GM21381 (cell line): Measurements from ENCODE around the gene ZNF516.
"Not testable (repeated sequence)": the region's sequence is repeated elsewhere in the genome, so short reads cannot be mapped to it uniquely, and the experiment has no call there.

Source experiments
- ATAC-seq: cut with Tn5 transposase; IDR thresholded peaks from one replicate; pipeline ENCODE4 v1.9.1; 2021; ENCODE audit warnings: mild to moderate bottlenecking, moderate library complexity; ENCODE audit not compliant: unreplicated experiment

Gene ZNF516

DNA sequence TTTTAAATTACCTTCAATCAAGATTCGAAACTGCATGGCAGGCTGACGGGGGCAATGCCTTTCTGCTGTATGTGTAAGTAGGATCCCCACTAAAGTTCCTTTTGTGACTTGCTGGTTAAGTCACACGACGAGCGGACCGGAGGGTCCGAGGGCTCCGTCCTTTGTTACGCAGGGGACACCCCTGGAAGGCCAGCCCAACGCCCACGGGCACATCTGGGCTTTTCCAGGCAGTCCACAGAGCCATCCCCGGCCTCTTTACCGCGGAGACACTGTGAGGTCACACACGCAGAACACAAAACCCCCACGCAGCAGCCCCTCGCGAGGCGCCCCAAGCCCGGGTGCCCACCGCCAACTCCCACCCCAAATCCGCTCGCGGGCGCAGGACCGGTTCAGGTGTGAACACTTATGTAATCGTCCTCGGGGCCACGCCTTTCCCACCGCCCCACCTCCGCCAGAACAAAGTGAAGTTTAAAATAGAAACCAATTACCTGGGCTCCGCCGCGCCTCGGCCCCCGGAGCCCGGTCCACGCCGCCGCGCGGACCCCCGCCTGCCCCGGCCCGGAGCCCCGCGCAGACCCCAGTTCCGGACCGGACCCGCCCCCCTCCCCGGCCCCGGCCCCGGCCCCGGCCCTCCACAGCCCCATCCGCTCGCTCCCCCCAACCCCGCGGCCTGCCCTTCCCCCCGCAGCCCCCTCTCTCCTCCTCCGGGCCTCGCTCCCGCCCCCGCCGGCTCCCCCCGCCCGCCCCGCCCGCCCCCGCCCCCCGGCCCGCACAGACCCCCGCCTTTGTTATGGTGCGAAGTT is 4.2 kb downstream of the ZNF516 start:
- ATAC-seq: no peak

DNA sequence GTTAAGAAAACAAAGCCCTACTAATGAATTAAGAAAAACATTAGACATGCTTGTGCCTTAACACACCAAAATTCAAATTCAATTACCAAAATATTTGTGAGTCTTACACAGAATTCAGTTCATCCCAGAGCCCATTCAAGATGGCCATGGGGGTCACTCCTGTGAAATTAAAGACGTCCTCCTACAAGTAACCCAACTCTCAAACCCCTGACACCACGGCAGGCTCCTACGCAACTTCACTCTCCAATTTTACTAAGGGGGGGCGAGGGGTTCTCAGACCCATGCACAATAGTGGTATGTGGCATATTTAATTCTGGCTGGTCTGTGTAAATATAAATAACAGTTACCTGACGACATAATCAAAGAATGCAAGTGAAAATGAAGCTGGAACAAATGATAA is 5.0 kb downstream of the ZNF516 start:
- ATAC-seq: no peak

DNA sequence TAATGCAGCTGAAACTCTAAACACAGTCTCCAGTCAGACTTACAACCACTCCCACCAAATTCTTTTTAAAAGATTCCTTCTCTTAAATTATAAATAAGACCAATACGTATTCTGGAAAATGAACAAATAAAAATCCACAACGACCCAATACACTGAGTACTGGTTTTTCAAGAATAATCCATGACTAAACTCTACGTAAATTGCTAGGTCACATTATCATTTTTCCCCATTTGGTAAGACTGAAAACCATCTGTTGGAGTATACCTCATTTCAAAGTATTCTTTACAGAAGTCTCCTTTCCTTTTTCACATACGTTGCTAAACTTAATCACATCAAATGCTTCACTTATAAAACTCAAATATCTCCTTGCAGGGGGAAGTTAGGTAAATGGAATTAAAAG is 6.0 kb downstream of the ZNF516 start:
- ATAC-seq: no peak

DNA sequence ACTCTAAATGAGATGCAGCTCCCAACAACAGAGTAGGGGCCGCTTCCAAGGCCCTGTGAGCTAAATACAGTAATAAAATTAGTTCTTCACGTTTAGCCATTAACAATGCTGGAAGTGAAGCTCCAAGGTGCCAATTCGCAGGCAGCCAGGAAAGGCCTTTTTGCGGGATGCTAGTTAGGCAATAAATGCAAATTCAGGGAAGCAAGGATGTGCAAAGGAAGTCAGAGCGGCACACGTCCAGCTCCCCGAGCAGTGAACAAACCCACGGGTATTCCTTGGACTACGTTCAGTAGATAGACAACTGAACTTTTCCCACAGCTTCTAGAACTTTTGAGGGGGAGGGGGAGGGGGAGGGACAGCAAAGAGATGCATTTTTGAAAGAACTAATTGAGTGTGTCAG is 6.9 kb downstream of the ZNF516 start:
- ATAC-seq: no peak

- ATAC-seq: no peak
Observed at GRCh38 chr18:76487782-76488181, 7.3 kb downstream of the ZNF516 start.

DNA sequence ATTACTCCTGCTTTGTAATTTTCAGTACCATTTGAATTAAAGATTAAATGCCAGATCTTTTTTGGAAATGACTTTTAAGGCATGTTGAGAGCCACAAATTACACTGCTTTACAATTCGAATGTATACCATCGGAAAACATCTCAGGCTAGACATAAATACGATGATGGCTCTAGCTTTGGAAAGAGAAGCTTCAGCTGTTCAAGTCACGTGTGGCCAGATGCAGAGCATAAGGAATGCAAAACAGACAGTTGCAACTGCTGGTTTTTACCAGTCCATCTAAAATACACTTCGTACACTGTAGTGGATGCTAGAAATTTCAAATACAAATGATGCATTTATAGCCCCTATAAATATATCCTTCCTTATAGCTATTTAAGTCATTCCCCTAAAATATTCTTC is 8.0 kb downstream of the ZNF516 start:
- ATAC-seq: no peak

- ATAC-seq: no peak
Observed at GRCh38 chr18:76486574-76486973, 8.5 kb downstream of the ZNF516 start.

DNA sequence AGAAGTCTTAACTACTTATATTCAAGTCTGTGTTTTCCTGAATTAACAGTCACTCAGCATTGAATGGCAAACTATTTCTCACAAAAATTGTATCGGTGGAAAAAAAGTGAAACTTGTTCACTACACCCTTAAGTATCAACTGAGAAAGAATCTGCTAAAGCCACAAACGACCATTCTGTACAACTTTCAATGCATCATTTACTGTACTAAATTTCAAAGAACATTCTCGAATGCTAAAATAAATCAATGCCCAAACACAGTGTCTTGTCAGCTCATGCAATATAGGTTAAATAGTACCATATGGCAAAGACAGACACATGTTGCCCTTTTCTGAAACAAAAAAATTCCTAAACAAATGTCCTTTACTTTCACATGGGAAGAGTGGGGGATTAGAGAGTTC is 9.0 kb downstream of the ZNF516 start:
- no peak for ATAC-seq

DNA sequence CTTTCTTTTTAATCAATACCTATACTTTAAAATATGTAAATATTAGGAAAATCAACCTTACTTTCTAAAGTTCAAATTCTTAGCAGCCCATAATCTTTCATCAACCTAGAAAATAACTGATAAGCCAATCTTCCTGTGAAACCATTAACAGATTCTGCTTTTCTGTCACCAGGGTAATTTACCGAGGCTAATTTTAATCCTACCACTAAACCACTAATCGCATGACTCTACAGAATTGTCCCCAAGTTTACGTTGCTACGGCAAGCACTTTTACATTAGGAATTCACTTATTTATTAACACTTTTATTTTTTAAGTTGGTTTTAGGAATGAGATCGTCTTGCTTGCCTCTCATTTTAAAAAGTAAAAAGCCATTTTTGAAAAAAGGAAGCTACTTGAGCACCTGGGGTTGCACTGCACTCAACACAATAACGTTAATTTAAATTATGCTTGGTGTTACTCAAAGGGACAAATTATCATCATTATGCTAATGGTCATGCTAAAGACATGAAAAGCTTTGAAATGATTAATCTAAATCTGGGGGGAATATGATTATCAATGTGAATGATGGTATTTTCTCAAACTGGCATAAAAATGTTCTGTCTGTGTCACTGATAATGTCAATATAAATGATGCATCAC is 10.2 kb downstream of the ZNF516 start:
- ATAC-seq: peak; percentile 65

DNA sequence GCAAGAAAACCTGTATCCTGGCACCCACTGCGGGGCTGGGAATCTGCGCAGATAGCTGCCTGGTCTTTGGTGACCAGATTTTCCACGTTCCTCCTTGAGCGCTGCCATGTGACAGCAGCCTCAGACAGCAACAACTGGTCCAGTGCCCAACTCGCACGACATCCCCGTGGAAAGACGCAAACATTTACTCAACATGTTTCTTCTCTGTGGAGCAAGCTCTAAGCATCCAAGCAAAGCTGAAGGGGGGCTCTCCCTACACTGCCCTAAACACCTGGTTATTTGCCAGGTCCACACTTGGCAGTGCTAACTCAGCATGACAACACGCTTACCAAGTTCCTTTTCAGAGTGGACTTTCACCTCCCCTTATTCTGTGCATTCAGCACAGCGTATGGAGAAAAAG is 11.3 kb downstream of the ZNF516 start:
- no peak for ATAC-seq

DNA sequence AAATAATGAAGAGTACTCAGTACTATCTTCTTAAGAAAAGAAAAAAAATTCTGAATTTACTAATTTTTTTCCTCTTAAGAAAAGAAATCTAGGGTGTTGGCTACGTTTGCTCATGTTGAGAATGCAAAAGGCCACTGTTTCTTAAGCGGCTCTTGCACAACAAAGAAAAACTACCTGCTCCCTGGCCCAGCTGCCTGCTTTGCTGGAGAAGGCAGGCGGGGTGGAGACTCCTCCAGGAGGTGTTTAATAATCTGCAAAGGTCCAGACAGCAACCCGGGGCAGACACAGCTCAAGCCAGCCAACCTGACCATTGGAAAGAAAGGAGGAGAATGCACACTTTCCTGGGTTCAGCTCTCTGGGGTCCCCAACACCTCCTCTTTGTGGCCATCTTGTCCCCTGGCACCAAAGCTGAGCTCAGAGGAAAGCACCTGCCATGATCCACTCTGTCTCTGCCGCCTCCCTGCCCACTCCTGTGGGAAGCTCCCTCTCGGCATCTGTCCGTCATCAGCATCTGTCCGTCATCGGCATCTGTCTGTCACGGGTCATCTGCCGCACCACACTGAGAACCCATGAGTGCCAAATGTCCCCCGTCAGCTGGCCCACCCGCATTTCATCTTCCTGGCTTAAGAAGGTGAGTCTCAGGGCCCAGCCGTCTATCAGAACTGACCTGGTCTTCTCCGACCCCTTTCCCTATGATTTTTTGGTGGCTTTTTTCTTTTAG is 11.9 kb downstream of the ZNF516 start:
- no peak for ATAC-seq

DNA sequence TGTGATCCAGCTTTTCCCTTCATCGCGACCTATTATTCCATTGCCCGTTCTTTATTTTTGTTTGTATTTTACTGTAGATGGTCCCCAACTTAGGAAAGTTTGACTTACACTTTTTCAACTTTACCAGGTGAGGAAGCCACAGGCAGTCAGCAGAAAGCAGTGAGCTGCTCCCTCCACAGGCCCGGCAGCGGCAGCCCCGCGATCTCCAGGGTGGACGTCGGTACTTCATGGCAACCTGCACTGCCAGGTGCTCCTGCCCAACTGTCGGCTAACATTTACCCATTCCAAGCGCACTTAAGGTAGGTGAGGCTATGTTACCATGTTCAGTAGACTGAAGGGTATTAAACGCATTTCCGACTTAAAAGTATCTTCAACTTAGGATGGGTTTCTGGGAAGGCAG is 12.8 kb downstream of the ZNF516 start:
- no peak for ATAC-seq

- no peak for ATAC-seq
Observed at GRCh38 chr18:76480913-76481312, 14.1 kb downstream of the ZNF516 start.

GRCh38 chr18:76479351-76480238 is 15.4 kb downstream of the ZNF516 start:
- no peak for ATAC-seq

GRCh38 chr18:76476665-76477561 is 18.1 kb downstream of the ZNF516 start:
- peak; percentile 61 for ATAC-seq

- no peak for ATAC-seq
Observed at GRCh38 chr18:76475450-76476194, 19.4 kb downstream of the ZNF516 start.

DNA sequence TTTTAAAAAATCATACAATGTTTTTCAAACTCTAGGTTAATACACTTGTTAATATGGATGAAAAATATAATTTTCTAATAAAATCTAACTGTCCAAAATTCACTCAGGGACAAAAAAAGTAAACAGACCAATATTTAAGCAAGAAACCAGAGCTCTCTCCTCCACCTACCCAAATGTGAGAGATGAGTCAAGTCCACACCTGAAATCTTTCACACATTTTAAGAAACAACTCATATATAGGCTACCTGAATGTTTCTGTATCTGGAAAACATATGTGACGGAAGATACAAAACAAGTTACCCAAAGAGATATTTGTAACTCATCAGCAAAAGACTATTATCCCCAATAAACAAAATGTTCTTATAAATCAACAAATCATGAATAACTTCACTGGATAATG is 20.2 kb downstream of the ZNF516 start:
- no peak for ATAC-seq

DNA sequence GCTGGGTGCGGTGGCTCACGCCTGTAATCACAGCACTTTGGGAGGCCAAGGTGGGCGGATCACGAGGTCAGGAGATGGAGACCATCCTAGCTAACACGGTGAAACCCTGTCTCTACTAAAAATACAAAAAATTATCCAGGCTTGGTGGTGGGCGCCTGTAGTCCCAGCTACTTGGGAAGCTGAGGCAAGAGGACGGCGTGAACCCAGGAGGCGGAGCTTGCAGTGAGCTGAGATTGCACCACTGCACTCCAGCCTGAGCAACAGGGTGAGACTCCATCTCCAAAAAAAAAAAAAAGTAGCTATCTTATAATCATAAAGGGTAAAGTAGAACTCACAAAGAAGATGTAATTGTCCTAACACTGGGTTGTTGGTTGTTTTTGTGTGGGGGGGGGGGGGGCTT is 21.5 kb downstream of the ZNF516 start:
- ATAC-seq: not testable (repeated sequence)

DNA sequence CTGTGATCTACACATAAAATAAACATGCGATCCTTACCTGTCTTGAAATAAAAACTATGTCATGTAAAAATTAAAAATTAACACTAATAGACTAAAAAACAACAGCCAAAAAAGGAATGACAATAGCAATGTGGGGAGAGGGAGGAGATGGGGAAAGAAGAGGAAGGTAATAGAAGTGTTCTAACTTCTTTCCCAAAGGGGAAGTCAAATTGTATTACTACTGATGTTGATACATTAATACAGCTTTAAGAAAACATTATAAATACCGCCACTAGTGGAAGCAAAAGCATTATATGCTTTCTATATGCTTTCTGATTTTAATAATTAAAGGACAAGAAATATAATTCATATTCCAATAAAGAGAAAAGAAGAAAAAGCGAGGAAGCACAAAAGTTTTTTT is 22.2 kb downstream of the ZNF516 start:
- ATAC-seq: no peak
